ENCODE results near the gene RUVBL1. TPM values are rescaled to one million over a fixed set of nuclear protein-coding genes. Genes with fewer than 3 reads are reported as not detected.
A peak's percentile ranks its signal among the peaks of the same experiment; 100 is the strongest.

Gene RUVBL1
- polyA plus RNA-seq, 1 donor (not counting 4 experiments of a cell fraction or from before 2014, with no cell fraction given): 94.8 TPM

GRCh38 chr3:128074851-128075521 lies 48.6 kb downstream of the RUVBL1 start:
- dilution Hi-C loops (cut with MboI; ENCODE audit: extremely low pct_ligation_motif_present, low sequenced_read_pairs): no loop called here
- Histone ChIP-seq H3K79me2 (ENCODE audit: control insufficient read depth, insufficient read depth, low read length) (peaks cover 26% of the 10 kb centered on the region), H4K20me1 (ENCODE audit: control insufficient read depth, extremely low read depth, insufficient read depth, low read length) (peaks cover 3% of the 10 kb centered on the region), H3K27me3 (ENCODE audit: control insufficient read depth, extremely low read depth, insufficient read depth, low read length) (no peaks in the 10 kb centered on the region), H3K27ac (ENCODE audit: control insufficient read depth, insufficient read depth, low read length) (peak overlapping the region; percentile 42), H3K4me3 (ENCODE audit: control insufficient read depth in 2 of 3, extremely low read depth in 1 of 3, insufficient read depth in 2 of 3, low read depth in 1 of 3, low read length in 3 of 3) (peak overlapping the region in 1 of 3 experiments; percentile 4), H3K9ac (ENCODE audit: control insufficient read depth, extremely low read depth, insufficient read depth, low read length) (peak overlapping the region; percentile 61), H3K36me3 (ENCODE audit: control insufficient read depth in 2 of 2, extremely low read depth in 1 of 2, insufficient read depth in 2 of 2, low read length in 2 of 2) (peaks cover 37 to 50% of the 10 kb centered on the region in 2 experiments), H3K4me2 (ENCODE audit: control insufficient read depth, extremely low read depth, insufficient read depth, low read depth, low read length) (peak overlapping the region; percentile 84), H3K9me1 (ENCODE audit: control insufficient read depth, extremely low read depth, insufficient read depth, low read length) (peaks cover 7% of the 10 kb centered on the region), H2AFZ (ENCODE audit: control insufficient read depth, low read length) (peak overlapping the region; percentile 33), H3K4me1 (ENCODE audit: control insufficient read depth, extremely low read depth, insufficient read depth, low read length) (peaks cover 43% of the 10 kb centered on the region), H3K9me3 (ENCODE audit: control insufficient read depth, low read depth, low read length) (no peaks in the 10 kb centered on the region)
- DNase-seq (ENCODE audit: low read depth, low spot score) (no peak), FAIRE-seq (peak; percentile 62)
- no peak for TF ChIP-seq EZH2 (IDR thresholded peaks at IDR 0.05; ENCODE audit: low read length)

- Histone ChIP-seq H3K9me3 (ENCODE audit: control insufficient read depth, low read depth, low read length) (no peaks in the 10 kb centered on the region), H3K4me1 (ENCODE audit: control insufficient read depth, extremely low read depth, insufficient read depth, low read length) (peaks cover 43% of the 10 kb centered on the region), H3K9me1 (ENCODE audit: control insufficient read depth, extremely low read depth, insufficient read depth, low read length) (peaks cover 7% of the 10 kb centered on the region), H3K4me2 (ENCODE audit: control insufficient read depth, extremely low read depth, insufficient read depth, low read depth, low read length) (peak overlapping the region; percentile 16), H4K20me1 (ENCODE audit: control insufficient read depth, extremely low read depth, insufficient read depth, low read length) (peaks cover 4% of the 10 kb centered on the region), H3K36me3 (ENCODE audit: control insufficient read depth in 2 of 2, extremely low read depth in 1 of 2, insufficient read depth in 2 of 2, low read length in 2 of 2) (peaks cover 35 to 50% of the 10 kb centered on the region in 2 experiments), H3K27ac (ENCODE audit: control insufficient read depth, insufficient read depth, low read length) (peak overlapping the region; percentile 26), H3K9ac (ENCODE audit: control insufficient read depth, extremely low read depth, insufficient read depth, low read length) (peak overlapping the region; percentile 2), H2AFZ (ENCODE audit: control insufficient read depth, low read length) (no peak overlapping the region), H3K4me3 (ENCODE audit: control insufficient read depth in 2 of 3, extremely low read depth in 1 of 3, insufficient read depth in 2 of 3, low read depth in 1 of 3, low read length in 3 of 3) (no peak overlapping the region), H3K79me2 (ENCODE audit: control insufficient read depth, insufficient read depth, low read length) (peaks cover 29% of the 10 kb centered on the region), H3K27me3 (ENCODE audit: control insufficient read depth, extremely low read depth, insufficient read depth, low read length) (no peaks in the 10 kb centered on the region)
- FAIRE-seq: no peak
- DNase-seq (ENCODE audit: low read depth, low spot score): no peak
- dilution Hi-C loops (cut with MboI; ENCODE audit: extremely low pct_ligation_motif_present, low sequenced_read_pairs): no loop called here
- TF ChIP-seq CTCF (optimal IDR thresholded peaks at IDR 0.05 in 1 of 3, IDR thresholded peaks at IDR 0.05 in 1 of 3, conservative IDR thresholded peaks at IDR 0.05 in 1 of 3; ENCODE audit: extremely low read depth in 1 of 3, insufficient read depth in 2 of 3, low read length in 3 of 3) (no peak), EZH2 (IDR thresholded peaks at IDR 0.05; ENCODE audit: low read length) (no peak)
These were observed 49.8 kb downstream of the RUVBL1 start for GRCh38 chr3:128073807-128074206.
